SU-DHL-6 (cell line): Measurements from ENCODE around the gene NUP85.

Source experiments
- EZH2phosphoT487 ChIP-seq: fragments of 200-600 bp; sonication (generic), shearing (Covaris generic); conservative IDR thresholded peaks from 2 replicates; pipeline ENCODE4 v1.6.1; 2018; ENCODE audit warnings: mild to moderate bottlenecking, antibody characterized with exemption, low read length, moderate library complexity, mixed read lengths
- TF ChIP-seq, protein P1 (sequence below): fragments of 200-600 bp; sonication (generic); IDR thresholded peaks from one replicate; pipeline ENCODE4 v1.5.1; 2017; ENCODE audit warnings: antibody characterized with exemption, mild to moderate bottlenecking, low read length, moderate library complexity; ENCODE audit not compliant: insufficient read depth, poor library complexity, severe bottlenecking

DNA sequence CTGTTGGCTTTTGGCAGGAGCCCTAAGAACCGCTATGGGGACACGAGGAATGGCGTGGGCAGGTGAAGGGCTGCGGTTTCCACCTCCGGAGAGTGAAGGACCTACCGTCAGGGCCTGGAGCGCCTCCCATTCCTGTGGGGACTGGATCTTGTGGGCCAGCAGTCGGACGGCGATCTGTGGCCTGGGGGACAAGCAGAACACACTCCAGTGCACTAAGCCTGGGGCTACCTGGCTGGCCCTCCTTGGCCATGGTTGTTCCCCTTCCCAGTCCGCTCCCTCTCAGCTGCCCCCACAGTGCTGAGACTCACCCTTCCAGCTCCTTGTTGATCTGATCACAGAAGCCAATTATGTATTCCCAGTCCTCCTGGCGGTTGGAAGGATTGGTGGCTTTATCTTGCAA is 40.9 kb downstream of the NUP85 start:
- TF ChIP-seq, protein P1, sequence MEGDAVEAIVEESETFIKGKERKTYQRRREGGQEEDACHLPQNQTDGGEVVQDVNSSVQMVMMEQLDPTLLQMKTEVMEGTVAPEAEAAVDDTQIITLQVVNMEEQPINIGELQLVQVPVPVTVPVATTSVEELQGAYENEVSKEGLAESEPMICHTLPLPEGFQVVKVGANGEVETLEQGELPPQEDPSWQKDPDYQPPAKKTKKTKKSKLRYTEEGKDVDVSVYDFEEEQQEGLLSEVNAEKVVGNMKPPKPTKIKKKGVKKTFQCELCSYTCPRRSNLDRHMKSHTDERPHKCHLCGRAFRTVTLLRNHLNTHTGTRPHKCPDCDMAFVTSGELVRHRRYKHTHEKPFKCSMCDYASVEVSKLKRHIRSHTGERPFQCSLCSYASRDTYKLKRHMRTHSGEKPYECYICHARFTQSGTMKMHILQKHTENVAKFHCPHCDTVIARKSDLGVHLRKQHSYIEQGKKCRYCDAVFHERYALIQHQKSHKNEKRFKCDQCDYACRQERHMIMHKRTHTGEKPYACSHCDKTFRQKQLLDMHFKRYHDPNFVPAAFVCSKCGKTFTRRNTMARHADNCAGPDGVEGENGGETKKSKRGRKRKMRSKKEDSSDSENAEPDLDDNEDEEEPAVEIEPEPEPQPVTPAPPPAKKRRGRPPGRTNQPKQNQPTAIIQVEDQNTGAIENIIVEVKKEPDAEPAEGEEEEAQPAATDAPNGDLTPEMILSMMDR: no peak
- no peak for TF ChIP-seq EZH2phosphoT487
